Liver (tissue), 9 donors: ENCODE measurements around the gene KCTD4. TPM values are rescaled to one million over a fixed set of nuclear protein-coding genes. Genes with fewer than 3 reads are reported as not detected.

Experiments
- DNase-seq: peaks from one replicate; pipeline ENCODE4 v3.0.0-alpha.2; 2017; ENCODE audit warnings: low spot score
- H3K27ac ChIP-seq, 2 donors: one replicate each; pipeline ENCODE4 v1.7.0; 2013; ENCODE audit warnings: inconsistent platforms in 2 of 2, low read length in 2 of 2, control low read depth in 1 of 2, low read depth in 1 of 2, mild to moderate bottlenecking in 1 of 2
- H3K27me3 ChIP-seq, 4 donors: one replicate each; pipeline versions ENCODE4 v1.6.1 to v1.7.0; 2013; ENCODE audit warnings: low read length in 3 of 4, inconsistent platforms in 1 of 4, mild to moderate bottlenecking in 1 of 4, moderate library complexity in 1 of 4; ENCODE audit not compliant: control insufficient read depth in 4 of 4, insufficient read depth in 4 of 4
- H3K36me3 ChIP-seq, 4 donors: one replicate each; pipeline versions ENCODE4 v1.6.1 to v1.7.0; 2013; ENCODE audit warnings: low read length in 3 of 4, mild to moderate bottlenecking in 3 of 4, low read depth in 1 of 4, moderate library complexity in 1 of 4; ENCODE audit not compliant: control insufficient read depth in 4 of 4, insufficient read depth in 3 of 4
- H3K4me1 ChIP-seq, 4 donors: one replicate each; pipeline versions ENCODE4 v1.6.1 to v1.7.0; 2013; ENCODE audit warnings: low read length in 3 of 4, mild to moderate bottlenecking in 3 of 4, moderate library complexity in 1 of 4; ENCODE audit not compliant: control insufficient read depth in 4 of 4, insufficient read depth in 4 of 4
- H3K4me3 ChIP-seq, 3 donors: one replicate each; pipeline versions ENCODE4 v1.6.1 to v1.7.0; 2013; ENCODE audit warnings: low read length in 3 of 3, control low read depth in 1 of 3, low read depth in 1 of 3, mild to moderate bottlenecking in 1 of 3
- H3K9ac ChIP-seq, 2 donors: one replicate each; pipeline ENCODE4 v1.7.0; 2013; ENCODE audit warnings: low read length in 2 of 2, mild to moderate bottlenecking in 2 of 2, moderate library complexity in 2 of 2, control low read depth in 1 of 2, low read depth in 1 of 2
- H3K9me3 ChIP-seq, 4 donors: one replicate each; pipeline versions ENCODE4 v1.6.1 to v1.7.0; 2013; ENCODE audit warnings: low read length in 3 of 4; ENCODE audit not compliant: control insufficient read depth in 4 of 4
- ATF3 ChIP-seq: IDR thresholded peaks from 2 replicates; pipeline ENCODE4 v1.6.1; 2016; ENCODE audit warnings: antibody characterized with exemption
- CTCF ChIP-seq: fragments of 150-350 bp; IDR thresholded peaks from 2 replicates; pipeline ENCODE4 v1.5.1; 2017; ENCODE audit warnings: improper control_type of control experiment, low read depth, low read length; ENCODE audit not compliant: missing input control
- EGR1 ChIP-seq, 2 donors: IDR thresholded peaks; 2 replicates each; pipeline ENCODE4 v1.6.1; 2016 to 2018; ENCODE audit warnings: antibody characterized with exemption in 2 of 2, low read depth in 2 of 2
- FOXA1 ChIP-seq: IDR thresholded peaks from 2 replicates; pipeline ENCODE4 v1.6.1; 2016; ENCODE audit warnings: antibody characterized with exemption
- HNF4A ChIP-seq, 2 donors: conservative IDR thresholded peaks; 2 replicates each; pipeline ENCODE4 v1.6.1; 2016; ENCODE audit warnings: antibody characterized with exemption in 2 of 2, mild to moderate bottlenecking in 2 of 2
- HNF4G ChIP-seq: IDR thresholded peaks from 2 replicates; pipeline ENCODE4 v1.6.1; 2016; ENCODE audit warnings: antibody characterized with exemption
- JUND ChIP-seq, 2 donors: IDR thresholded peaks; 2 replicates each; pipeline ENCODE4 v1.6.1; 2016; ENCODE audit warnings: antibody characterized with exemption in 2 of 2
- NR2F2 ChIP-seq: IDR thresholded peaks from 2 replicates; pipeline ENCODE4 v1.6.1; 2016; ENCODE audit warnings: antibody characterized with exemption
- RAD21 ChIP-seq, 2 donors: IDR thresholded peaks; 2 replicates each; pipeline ENCODE4 v1.6.1; 2016; ENCODE audit warnings: antibody characterized with exemption in 2 of 2, mild to moderate bottlenecking in 2 of 2
- REST ChIP-seq: IDR thresholded peaks from 2 replicates; pipeline ENCODE4 v1.6.1; 2016; ENCODE audit warnings: antibody characterized with exemption, mild to moderate bottlenecking
- RXRA ChIP-seq, 2 donors: IDR thresholded peaks; 2 replicates each; pipeline ENCODE4 v1.6.1; 2017 to 2018; ENCODE audit warnings: antibody characterized with exemption in 2 of 2, mild to moderate bottlenecking in 1 of 2
- SP1 ChIP-seq: IDR thresholded peaks from 2 replicates; pipeline ENCODE4 v1.6.1; 2018; ENCODE audit warnings: antibody characterized with exemption, mild to moderate bottlenecking
- TAF1 ChIP-seq: conservative IDR thresholded peaks from 2 replicates; pipeline ENCODE4 v1.6.1; 2016; ENCODE audit warnings: antibody characterized with exemption, mild to moderate bottlenecking
- YY1 ChIP-seq: IDR thresholded peaks from 2 replicates; pipeline ENCODE4 v1.6.1; 2016; ENCODE audit warnings: antibody characterized with exemption, mild to moderate bottlenecking
- ZBTB33 ChIP-seq: IDR thresholded peaks from 2 replicates; pipeline ENCODE4 v1.6.1; 2016; ENCODE audit warnings: antibody characterized with exemption
- WGBS: extraction: QIAGEN DNeasy Blood & Tissue Kit; methylation state at CpG from one replicate; pipeline ENCODE4 v1.1.7; 2013; 5-methylcytosine and 5-hydroxymethylcytosine counted together
- polyA plus RNA-seq, 2 donors: library from polyadenylated mRNA; stranded (reverse) in 1 of 2; unstranded in 1 of 2; fragments of 200-250 nt in 1 of 2; fragments of >200 nt in 1 of 2; fragmentation: Nextera tagmentation in 1 of 2; extraction: Ambion mirVana in 1 of 2; gene quantifications; one replicate each; pipeline versions ENCODE4 v1.2.1 to v1.2.3, GENCODE V29; 2013 to 2015
- total RNA-seq, 2 donors: library from RNA; depleted of rRNA; stranded (reverse); fragments of >200 nt; gene quantifications; one replicate each; pipeline ENCODE4 v1.2.3, GENCODE V29; 2014
- TF ChIP-seq, protein P1 (sequence below): IDR thresholded peaks from 2 replicates; pipeline ENCODE4 v1.6.1; 2016; ENCODE audit warnings: antibody characterized with exemption
- donor health status: healthy.
- donor health status: healthy.
- donor health status: healthy.
- donor health status: healthy.
- donor health status: healthy.

Gene KCTD4
- total and polyA plus RNA-seq, 4 donors, result 0.19 TPM; not detected in 3

DNA sequence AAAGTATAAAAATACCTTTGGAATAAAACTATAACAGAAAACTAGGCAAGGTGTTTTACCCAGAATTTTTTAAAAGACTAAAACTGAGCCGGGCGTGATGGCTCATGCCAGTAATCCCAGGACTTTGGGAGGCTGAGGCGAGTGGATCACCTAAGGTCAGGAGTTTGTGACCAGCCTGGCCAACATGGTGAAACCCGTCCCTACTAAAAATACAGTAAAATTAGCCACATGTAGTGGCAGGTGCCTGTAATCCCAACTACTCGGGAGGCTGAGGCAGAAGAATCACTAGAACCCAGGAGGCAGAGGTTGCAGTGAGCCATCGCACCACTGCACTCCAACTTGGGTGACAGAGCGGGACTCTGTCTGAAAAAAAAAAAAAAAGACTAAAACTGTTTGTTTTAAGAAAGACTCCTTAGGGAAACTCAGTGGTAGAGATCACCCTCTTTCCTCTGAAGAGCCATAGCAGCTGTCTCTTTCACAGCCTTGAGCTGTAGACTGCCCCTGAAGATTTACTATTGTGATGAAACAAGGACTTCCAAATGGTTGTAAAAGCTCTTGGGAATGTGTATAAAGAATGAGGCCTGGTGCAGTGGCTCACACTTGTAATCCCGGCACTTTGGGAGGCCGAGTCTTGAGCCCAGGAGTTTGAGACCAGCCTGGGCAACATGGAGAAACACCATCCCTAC is 14.7 kb upstream of the KCTD4 start:
- no peaks in the 10 kb centered on the region for H3K9me3 ChIP-seq
- TF ChIP-seq, protein P1, sequence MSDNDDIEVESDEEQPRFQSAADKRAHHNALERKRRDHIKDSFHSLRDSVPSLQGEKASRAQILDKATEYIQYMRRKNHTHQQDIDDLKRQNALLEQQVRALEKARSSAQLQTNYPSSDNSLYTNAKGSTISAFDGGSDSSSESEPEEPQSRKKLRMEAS, result no peak
- TF ChIP-seq EGR1 (IDR thresholded peaks at IDR 0.05; ENCODE audit: low read depth in 2 of 2), result no peak
- no peak for TF ChIP-seq YY1
- TF ChIP-seq REST, result no peak
- no peaks in the 10 kb centered on the region for H3K27me3 ChIP-seq

DNA sequence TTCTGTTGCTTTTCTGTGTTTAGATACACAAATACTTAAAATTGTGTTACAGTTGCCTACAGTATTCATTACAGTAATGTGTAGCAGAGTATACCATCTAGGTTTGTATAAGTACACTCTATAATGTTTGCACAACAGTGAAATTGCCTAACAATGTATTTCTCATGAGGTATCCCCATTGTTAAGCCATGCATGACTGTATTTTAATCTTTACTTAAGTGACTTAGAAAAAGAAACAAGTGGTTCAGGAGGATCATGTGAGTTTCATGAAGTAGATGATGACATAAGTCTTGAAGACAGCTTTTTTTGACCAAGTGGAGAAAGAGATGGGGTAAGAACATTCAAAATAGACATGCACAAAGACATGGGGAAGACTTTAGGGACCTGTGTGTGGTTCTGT is 8.4 kb upstream of the KCTD4 start:
- Histone ChIP-seq H3K4me1 (peaks cover 0 to 8% (median 4%) of the 10 kb centered on the region in 4 donors), H3K36me3 (peaks cover 0 to 5% (median 3%) of the 10 kb centered on the region in 4 donors), H3K4me3 (no peak overlapping the region), H3K27me3 (no peaks in the 10 kb centered on the region), H3K27ac (no peak overlapping the region), H3K9ac (no peak overlapping the region), H3K9me3 (no peaks in the 10 kb centered on the region)
- TF ChIP-seq ATF3, result no peak
- no peak for TF ChIP-seq HNF4A (conservative IDR thresholded peaks at IDR 0.05)
- TF ChIP-seq REST, result no peak
- no peak for TF ChIP-seq RXRA (IDR thresholded peaks at IDR 0.05)
- TF ChIP-seq, protein P1, result no peak
- TF ChIP-seq HNF4G, result no peak
- TF ChIP-seq EGR1 (IDR thresholded peaks at IDR 0.05; ENCODE audit: low read depth in 2 of 2), result no peak
- TF ChIP-seq ZBTB33, result no peak
- no peak for TF ChIP-seq RAD21 (IDR thresholded peaks at IDR 0.05)
- TF ChIP-seq TAF1, result no peak
- TF ChIP-seq NR2F2, result no peak
- no peak for TF ChIP-seq FOXA1
- TF ChIP-seq SP1, result no peak
- TF ChIP-seq JUND (IDR thresholded peaks at IDR 0.05), result no peak
- no peak for TF ChIP-seq YY1
- TF ChIP-seq CTCF, result no peak
- no peak for DNase-seq

More for the DNA sequence above, 14.7 kb upstream of the KCTD4 start:
- H3K36me3 ChIP-seq, result peaks cover 0 to 2% (median 0%) of the 10 kb centered on the region in 4 donors
- no peak for DNase-seq
- H3K4me1 ChIP-seq, result peaks cover 1 to 17% (median 5%) of the 10 kb centered on the region in 4 donors
- no peak overlapping the region for H3K4me3 ChIP-seq
- H3K27ac ChIP-seq, result no peak overlapping the region
- no peak overlapping the region for H3K9ac ChIP-seq
- 96% methylated on average over 9 of the region's 9 CpGs for WGBS
